ENCODE measurements around the gene TSHZ2.
"Not testable (repeated sequence)": the region's sequence is repeated elsewhere in the genome, so short reads cannot be mapped to it uniquely, and the experiment has no call there.

TSHZ2 gene

DNA sequence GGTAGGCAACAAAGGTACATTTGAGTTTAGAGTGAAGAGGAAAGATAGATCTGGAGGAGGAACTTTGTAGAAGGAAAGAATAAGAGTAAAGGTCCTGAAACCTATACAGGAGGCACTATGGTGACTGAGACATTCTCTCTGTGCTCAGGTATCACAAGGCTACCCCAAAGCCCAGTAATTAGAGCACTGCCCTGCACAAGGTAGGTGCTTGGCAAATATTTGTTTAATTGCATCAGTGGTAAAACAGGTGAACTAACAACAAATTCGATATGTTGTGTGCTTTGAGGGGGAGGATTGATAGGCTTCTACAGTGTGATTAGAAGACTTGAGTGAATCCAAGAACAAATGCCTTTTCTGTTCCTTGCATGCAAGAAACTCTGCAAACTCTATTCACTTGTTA lies 6.8 kb upstream of the TSHZ2 start:
- DNase-seq, result no peak

DNA sequence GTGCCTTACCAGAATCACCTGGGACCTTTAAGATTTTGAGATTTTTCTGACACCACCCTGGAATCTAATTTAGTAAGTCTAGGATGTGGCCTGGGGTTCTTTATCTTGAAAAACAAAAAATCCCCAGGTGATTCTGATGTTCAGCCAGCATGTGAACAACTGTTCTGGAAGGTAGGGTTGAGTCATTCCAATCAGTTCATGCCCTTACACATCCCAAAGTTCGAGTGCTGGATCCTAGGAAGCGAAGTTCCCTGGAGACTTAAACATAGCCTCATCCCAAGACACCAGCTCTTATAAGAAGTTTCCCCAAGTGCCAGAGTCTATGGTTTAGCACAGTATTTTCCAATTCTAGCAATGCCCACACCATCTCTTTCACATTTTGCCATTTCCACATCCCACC lies 6.3 kb upstream of the TSHZ2 start:
- no peak for DNase-seq

DNA sequence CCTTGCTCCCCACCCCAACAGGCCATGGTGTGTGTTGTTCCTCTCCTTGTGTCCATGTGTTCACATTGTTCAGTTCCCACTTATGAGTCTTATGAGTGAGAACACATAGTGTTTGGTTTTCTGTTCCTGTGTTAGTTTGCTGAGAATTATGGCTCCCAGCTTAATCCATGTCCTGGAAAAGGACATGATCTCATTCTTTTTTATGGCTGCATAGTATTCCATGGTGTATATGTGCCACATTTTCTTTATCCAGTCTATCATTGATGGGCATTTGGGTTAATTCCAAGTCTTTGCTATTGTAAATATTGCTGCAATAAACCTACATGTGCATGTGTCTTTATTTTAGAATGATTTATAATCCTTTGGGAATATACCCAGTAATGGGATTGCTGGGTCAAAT lies 5.6 kb upstream of the TSHZ2 start:
- DNase-seq, result not testable (repeated sequence)

DNA sequence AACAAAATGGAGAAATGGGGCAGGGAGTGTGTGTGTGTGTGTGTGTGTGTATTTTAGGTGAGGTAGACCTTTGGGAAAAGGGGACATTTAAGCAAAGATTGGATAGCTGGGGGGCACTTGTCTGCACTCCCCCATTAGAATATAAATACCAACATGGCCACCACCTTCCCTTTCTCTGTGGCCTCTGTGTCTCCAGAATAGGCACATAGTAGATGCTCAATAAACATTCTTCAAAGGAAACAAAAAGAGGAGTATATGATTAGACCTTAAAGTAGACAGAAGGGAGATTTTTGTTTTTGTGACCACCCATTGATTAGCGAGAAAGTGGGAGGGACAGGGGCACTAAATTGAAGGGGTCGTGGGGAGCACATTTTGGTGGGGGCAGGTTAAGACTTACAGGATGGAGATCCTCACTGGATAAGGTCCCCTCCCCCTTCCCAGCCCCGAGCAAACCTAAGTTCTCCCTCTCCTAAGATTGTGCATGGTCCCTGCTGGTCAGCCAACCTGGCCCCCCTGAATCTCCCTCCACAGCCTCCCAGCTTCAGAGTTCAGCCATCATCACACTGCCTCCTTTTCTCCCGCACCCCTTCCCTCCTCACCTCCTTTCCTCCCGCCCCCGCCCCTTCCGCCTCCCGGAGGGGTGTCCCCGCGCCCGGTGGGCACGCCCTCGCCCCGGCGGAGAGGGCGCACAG lies 514 bp upstream of the TSHZ2 start:
- no peak for DNase-seq

DNA sequence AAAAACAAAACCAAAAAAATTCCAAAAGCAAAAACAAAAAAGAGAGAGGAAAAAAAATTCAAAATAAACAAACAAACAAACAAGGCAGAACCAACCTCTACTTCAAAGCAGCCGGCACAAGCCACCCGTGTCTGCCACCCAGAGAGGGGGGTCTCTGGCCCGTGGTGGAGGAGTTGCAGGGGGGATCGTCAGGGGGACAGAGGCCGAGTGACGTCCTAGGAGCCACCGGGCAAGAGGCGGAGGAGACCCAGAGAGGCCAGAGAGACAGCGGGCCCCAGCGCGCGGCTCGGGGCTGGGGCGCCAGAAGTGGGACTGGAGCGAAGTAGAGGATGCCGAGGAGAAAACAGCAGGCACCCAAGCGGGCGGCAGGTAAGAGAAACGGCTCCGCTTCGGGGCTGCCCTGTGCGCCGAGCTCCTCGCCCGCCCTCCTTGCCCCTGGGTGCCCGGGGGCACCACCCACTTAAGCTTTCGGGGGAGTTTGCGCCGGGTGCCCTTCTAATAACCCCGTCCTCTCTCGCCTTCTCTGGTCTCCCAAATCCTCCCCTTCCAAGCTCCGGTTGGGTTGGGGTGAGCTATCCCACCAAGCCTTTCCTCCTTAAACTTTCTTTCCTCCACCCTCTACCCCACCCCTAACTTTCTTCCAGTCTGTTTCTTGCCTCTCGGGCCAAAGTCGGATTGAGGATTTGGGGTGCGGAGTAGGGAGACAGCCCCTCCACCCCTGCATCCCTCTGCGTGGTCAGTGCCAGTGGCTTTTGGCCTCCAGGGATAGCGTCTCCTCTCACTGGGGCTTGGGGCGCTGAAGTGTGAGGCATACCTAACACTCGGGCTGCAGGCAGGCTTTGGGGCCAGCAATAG lies 1.0 kb downstream of the TSHZ2 start:
- DNase-seq, result peak; percentile 69

DNA sequence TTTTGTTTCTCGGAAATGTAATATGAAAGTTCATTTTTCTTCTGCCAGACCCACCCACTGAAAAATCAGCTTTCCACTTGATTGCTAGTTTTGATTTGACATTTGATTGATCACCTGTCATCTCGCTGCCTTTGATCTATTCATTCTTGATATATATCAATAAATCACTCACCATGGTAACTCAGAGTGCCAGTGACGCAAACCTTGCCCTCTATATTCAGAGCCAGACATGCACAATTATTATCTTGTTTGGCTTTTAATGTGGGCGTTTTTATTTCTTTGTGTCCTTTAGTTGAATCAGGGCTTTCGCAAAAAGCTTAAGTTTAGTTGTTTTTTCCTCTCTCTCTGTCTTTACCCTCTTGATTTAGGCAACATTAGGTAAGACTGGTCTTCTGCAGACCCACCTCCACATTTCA lies 2.0 kb downstream of the TSHZ2 start:
- peak; percentile 41 for DNase-seq

DNA sequence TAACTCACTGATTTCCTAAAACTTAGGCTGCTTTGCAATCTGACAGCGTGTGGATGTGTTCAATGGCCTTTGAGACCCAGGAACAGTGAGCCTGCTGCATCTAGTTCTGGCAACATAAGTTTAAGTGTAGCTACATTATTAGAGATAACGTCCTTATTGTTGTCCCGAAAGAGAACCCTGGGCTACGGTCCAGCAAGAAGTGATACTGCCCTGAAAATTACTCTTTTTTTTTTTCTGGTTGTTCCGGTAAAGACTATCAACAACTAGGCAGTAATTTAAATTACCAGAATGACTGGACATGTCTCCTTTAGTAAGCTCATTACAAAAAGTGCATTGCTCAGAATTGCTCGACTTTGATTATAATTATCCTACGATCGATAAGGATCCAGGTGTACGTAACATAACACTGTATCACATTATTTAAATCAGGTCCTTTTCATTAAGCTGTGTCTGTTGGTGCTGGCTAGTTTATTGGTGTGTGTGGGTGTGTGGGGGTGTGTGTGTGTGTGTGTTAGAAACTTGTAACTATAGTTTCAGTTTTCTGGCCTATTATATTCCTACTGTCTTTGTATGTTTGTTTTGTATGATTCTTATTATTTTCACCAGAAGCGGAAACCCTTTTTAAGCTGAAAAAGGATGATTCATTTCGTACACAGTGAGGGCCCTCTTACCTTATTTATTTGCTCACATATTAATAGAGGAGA lies 3.0 kb downstream of the TSHZ2 start:
- DNase-seq, result peak; percentile 65

DNA sequence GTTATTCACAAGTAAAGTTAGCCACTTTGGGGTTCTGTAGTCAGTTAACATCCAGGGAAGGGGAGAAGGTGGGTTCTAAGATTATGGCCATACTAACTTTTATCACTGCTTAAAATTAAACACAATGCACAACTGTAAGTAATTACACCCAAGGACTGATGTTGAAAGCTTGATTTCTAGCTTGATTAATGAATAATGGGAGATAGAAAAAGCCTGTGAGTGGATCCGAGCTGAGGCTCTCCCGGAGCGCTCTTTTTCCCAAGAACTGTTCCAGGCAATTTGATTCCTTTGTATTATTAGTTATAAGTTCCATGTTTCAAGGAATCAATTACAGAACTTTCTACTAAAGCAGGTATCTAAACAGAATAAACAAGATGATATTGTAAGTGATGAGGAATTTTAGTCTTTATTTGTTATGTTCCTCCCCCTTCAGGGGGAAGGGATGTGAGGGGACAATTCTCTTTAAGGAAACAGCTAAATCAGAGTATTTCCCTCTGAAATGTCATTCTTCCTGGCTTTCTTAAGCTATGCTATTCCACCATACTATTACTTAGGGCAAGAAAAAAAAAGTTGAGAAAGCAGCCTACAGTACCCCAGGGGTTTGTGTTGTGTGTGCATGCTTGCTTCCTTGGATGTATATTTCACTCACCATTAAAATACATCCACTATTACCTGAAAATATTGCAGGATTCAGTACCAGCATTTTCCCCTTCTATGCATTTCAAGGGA lies 3.8 kb downstream of the TSHZ2 start:
- no peak for DNase-seq

DNA sequence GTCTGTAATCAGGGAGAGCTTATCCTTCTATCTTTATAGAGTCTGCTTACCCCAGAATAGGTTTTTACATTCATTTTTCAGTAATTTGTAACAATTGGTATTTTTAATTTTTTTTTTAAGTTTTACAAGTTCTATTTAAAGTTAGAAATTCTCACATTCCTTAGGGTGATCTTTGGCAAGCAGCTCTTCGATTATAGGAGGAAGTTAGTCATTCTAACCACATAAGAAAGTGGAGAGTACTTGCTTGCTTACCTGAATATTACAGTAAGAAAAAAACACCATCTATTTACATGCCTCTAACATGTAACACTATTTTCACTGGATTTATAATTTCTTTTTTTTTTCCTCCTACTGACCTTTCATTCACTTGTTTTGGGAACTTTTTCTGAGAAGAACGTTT lies 6.7 kb downstream of the TSHZ2 start:
- DNase-seq, result no peak

DNA sequence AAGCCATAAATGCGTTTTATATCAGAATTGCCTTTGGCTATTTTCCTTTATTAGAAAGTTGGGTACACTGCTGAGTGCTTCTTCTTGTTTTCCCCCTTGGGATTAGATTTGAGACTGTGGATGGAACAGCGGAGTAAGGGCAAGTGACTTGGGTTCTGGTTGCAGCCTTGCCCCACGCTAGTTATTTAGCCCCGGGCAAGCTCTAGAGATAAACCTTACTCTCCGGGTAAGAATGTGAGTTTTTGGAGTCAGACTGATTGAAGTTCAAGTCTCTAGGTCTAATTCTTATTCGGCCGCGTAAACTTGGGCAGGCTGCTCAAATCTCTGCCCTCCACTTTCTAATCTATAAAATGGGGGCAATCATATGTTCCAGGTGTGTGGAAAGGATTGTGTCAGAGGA lies 8.9 kb downstream of the TSHZ2 start:
- DNase-seq, result no peak

DNA sequence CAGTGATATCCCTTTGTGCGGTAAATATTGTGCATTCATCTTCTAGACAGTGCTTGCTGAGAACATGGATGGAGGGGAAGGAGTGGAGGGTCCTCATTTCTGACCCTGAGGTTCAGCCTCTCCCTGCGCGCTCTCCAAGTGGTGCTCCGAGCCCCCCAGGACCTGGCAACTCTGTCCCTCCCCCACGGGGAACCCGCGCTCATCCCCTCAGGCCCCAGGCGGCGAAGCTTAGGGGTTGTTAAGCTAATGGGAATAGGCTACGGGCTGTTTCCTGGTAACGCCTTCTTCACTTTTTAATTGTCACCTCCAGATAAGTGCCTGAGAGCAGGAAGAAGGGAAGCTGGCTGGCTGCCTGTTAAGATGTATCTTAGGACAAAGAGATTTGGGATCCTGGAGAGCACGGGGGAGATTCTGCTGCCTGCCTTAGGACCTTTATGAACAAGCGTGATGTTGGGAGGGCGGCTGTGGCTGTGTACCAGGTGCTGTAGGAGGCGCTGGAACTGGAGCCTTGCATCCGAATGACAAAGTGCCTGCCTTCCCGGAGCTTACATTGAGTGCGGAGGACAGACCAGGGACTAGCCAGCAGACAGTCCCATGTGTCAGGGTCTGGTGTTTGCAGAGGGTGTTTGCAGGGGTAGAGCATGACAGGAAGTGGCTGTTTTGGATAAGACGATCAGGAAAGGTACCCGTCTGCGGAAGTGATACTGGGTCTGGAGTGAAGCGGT lies 11.7 kb downstream of the TSHZ2 start:
- DNase-seq, result no peak

DNA sequence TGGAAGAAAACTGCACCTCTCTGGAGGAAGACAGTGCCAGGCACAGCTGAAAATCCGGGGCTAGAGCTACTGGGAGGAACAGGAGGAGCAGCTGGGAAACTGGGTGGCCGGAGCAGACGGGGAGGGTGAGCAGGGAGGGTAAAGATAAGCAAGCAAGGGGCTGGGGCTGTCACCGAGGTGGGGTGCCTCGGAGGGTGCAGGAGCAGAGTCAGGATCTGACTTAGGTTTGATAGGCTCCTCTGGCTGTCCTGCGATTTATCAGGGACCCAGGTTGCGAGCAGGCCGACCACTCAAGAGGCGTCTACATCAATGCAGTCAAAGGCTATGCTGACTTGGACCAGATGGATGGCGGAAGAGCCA lies 12.3 kb downstream of the TSHZ2 start:
- DNase-seq, result no peak

DNA sequence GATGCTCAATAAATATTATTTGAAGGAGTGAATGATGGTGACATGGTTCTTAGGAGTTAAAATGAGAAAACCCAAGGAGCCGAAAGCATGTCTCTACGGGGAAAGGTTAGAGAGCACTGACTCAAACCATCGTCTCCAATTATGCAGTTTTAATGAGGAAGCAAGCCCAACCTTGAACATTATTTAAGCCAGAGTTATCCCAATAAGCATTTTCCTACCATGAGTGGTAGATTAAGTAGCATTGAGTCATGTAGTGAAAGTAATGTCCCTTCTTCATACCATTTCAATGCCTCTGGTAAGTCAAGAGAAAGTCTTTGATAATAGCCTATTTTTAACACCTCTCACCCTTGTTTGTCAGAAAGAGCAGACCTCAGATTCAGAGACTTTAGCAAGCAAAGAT lies 13.5 kb downstream of the TSHZ2 start:
- no peak for DNase-seq

DNA sequence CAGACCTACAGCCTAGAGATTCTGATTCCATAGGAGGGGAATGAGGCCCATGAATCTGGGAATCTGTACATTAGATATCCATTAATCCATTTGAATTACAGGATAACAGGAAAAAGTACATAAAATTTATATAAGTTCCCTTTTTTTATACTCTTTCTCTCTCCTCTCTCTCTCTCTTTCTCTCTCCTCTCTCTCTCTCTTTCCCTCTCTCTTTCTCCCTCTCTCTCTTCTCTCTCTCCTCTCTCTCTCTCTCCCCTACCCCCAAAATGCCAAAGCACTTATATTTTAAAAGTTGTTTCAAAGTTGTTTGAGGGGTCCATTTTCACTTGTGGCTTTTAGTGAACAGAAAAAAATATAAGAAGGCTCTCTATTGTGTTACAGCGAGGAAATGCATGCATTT lies 15.1 kb downstream of the TSHZ2 start:
- DNase-seq, result no peak

DNA sequence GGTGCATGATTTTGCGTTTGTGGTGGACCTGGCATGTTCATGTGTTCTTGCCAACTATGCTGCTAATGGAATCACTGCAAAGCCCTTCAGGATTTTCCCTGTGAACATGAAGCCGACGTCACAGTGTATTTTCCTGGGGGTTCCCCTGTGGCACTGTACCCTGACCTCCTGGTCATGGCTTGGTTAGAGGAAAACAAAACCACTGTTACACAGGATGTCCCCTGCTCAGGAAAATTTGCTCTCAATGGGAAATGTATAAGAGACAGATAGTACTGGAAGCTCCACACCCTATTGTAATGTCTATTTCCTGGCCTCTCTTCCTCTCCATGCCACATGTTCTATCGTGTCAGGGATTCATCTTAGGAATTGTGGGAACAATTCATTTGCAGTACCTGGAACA lies 19.7 kb downstream of the TSHZ2 start:
- DNase-seq, result no peak

DNA sequence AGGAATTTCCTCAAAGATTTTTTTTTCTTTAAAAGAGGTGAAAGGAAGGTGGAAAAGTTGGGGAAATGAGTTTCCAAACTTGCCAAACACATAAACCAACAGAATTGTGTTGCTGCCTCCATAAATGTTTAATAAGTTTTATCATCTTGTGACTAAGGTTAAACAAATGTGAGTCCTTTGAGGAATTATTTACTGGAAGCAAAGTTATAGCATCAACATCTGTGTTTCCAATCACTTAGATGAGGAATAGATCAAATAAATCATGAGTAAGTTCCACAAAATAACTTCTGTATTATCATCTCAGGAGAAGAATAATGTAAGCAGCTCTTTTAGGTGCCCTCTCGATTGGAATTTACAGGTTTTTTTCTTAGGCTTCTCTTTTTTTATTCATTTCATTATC lies 20.5 kb downstream of the TSHZ2 start:
- no peak for DNase-seq

DNA sequence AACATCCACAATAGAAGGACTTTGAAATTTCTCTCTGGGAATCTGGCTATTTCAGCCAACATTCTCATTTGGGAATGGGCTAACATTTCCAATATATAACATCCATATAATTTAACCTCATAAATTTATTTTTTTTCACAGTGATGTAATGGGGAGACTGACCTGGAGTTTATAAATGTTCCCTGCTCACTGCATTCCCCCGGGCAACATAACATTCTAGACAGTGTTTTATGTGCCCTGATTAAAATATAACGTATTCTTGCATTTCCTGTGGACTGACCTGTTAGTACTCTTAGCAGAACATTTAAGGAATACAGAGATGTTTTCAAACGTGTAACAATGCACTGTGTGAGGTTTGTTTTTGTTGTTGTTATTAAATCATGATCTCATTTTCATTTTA lies 20.9 kb downstream of the TSHZ2 start:
- DNase-seq, result no peak

DNA sequence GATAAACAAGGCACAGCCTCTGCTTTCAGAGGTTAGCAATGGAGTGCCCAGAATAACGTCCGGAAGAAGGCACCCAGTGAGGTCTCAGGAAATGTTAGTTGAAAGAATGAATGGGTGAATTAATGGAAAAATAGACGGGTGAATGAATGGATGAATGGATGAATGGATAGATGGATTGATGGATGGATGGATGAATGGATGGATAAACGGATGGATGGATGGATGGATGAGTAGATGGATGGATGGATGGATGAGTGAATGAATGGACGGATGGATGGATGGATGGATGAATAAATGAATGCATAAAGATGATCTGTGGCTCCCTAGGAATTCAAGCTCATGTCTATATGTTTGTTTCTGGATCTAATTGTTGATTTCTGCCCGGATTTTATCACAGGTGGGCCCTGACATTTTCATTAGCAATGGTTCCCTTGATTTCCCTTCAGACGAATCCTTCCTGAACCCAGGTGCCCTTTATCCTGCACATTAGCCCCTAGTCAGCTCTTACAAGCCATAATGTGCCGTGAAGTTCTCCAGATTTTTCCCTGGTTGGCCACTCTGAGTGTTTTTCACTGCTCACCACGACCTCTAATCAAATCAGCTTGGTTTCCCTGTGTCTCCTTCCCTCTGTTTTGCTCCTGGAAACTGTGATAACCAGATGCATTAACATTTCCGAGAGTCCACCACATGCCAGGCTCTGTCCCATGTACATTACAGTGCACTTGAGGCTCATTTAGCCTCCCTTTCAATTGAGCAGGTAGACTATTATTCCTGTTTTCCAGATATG lies 22.2 kb downstream of the TSHZ2 start:
- no peak for DNase-seq

DNA sequence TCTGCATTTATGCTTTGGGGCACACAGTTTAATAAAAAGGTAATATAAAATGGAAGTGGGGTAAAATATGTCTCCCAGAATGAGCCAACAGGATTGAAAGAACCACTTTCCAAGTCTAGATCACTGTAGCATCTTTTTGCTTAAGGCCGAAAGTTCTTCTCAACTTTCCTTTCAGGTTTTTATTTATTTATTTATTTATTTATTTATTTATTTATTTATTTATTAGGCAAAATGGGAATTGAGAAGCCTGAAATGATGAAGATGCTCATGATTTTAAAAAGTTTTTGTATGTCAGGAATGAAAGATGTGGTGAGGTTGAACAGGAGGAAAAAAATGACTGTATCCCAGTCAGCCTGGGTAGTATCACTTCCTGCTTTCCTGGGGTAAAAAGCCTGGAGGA lies 24.0 kb downstream of the TSHZ2 start:
- no peak for DNase-seq

DNA sequence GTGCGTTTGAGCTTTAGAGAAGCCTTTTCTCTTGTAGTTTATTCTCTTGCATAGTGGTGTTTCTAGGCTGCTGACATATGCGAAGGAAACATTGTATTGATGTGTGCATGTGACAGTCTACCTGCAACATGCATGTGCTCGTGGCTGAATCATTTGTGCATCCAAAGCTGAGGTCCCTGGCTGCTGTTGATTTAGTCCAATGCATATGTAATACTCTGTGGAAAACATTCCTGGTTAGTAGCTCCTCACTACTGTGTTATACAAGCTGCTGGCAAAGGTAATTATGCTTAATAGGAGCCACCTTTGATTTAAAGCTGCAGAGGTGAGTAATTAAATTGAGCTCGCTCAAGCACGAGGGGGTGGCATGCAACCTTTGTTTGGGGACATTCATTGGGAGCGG lies 24.5 kb downstream of the TSHZ2 start:
- no peak for DNase-seq

DNA sequence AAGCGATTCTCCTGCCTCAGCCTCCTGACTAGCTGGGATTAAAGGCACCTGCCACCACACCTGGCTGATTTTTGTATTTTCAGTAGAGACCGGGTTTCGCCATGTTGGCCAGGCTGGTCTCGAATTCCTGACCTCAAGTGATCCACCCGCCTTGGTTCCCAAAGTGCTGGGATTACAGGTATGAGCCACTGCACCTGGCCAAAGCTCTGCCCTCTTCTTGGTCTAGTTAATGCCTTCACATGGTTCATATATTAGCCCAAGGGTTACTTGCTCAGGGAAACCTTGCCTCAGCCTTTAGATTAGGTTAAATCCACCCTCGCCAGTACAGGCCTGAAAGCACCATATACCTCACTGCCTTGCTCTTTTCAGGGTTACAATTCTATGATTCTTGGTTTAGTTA lies 26.1 kb downstream of the TSHZ2 start:
- DNase-seq, result no peak

DNA sequence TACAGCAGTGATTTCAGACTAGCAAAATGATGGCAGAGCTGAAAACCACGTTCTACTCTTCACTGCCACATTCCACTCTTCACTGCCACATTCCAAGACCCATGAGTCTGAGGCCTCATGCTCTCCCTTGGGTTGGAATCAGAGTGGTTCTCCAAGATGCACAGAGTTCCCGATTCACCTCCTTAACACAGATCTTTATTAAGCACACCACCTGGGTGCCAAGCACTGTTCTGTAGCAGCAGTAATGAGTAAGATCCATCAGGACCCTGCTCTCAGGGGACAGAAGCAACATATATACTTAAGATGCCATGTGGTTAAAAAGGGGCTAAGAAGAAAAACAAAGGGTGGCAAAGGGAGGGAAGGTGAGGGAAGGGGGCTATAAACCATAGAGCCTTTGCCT lies 26.9 kb downstream of the TSHZ2 start:
- DNase-seq, result no peak

All from activated naive CD4-positive, alpha-beta T cell treated with anti-CD3 and anti-CD28 coated beads, Interleukin-2, amount 50 U/mL, for 16 hours (primary cell).